Measurements from ENCODE around the gene THEM5. TPM values are rescaled to one million over a fixed set of nuclear protein-coding genes. Genes with fewer than 3 reads are reported as not detected.

Gene THEM5
- total and polyA plus RNA-seq, 2 experiments from 2014 or later: not detected

DNA sequence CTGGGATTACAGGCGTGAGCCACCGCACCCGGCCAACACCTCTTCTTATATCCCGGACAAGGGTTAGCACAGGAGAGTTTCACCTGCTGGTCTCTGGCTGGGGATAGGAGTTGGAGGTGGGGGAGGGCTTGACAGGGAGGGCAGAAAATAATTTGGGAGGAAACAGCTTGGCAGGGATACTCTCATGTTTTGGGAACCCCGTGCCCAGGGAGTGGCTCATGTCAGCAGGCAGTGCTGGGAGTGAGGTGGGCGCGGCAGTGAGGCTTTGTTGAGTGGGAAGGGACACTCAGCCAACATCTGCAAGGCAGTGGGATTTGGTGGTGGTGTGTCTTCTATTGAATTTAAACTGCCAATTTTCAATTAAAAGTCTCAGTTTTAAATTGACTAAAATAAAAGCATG lies 1.1 kb upstream of the THEM5 start:
- in situ Hi-C loops (cut with MboI): no loop called here
- 71 to 75% methylated on average over 7 of the region's 7 CpGs for WGBS, 2 experiments (ENCODE audit: low coverage in 1 of 2, low lambda C conversion rate in 2 of 2, missing lambda C conversion rate in 2 of 2)

GRCh38 chr1:151852733-151853132 lies 779 bp downstream of the THEM5 start:
- no peaks in the 10 kb centered on the region for H3K9me2 ChIP-seq (ENCODE audit: insufficient read depth)
- no peak overlapping the region for H3K4me3 ChIP-seq
- H3K9me3 ChIP-seq (ENCODE audit: low read depth): no peaks in the 10 kb centered on the region
- H3K79me2 ChIP-seq (ENCODE audit: insufficient read depth): no peaks in the 10 kb centered on the region
- 78 to 87% methylated on average over 4 of the region's 4 CpGs for WGBS, 2 experiments (ENCODE audit: low coverage in 1 of 2, low lambda C conversion rate in 2 of 2, missing lambda C conversion rate in 2 of 2)
- no peak for DNase-seq
- H4K20me1 ChIP-seq (ENCODE audit: insufficient read depth): no peaks in the 10 kb centered on the region
- in situ Hi-C loops (cut with MboI): no loop called here
- H3K4me2 ChIP-seq (ENCODE audit: unreplicated experiment): no peak overlapping the region
- H3K36me3 ChIP-seq (ENCODE audit: low read depth): no peaks in the 10 kb centered on the region
- no peak overlapping the region for H3K27ac ChIP-seq
- 0 out of 2 replicates have a peak, but pooled peaks cover 7% of the 10 kb centered on the region for H3F3A ChIP-seq (ENCODE audit: insufficient read depth)
- TF ChIP-seq EZH2phosphoT487 (IDR thresholded peaks at IDR 0.05; ENCODE audit: insufficient read depth, low read depth): no peak
- TF ChIP-seq EZH2 (IDR thresholded peaks at IDR 0.05; ENCODE audit: insufficient read depth, poor library complexity, severe bottlenecking): no peak
- no peak overlapping the region for H3K9ac ChIP-seq
- peaks cover 13% of the 10 kb centered on the region; the same call in 1 of the 2 replicates for H3K27me3 ChIP-seq (replicated peaks; ENCODE audit: insufficient read depth)
- H2AFZ ChIP-seq: no peak overlapping the region
- peaks cover 6% of the 10 kb centered on the region; the same call in 1 of the 2 replicates for H3K4me1 ChIP-seq (ENCODE audit: insufficient read depth)

More for the DNA sequence above, 1.1 kb upstream of the THEM5 start:
- H3K4me3 ChIP-seq: no peak overlapping the region
- peaks cover 13% of the 10 kb centered on the region; the same call in 1 of the 2 replicates for H3K27me3 ChIP-seq (replicated peaks; ENCODE audit: insufficient read depth)
- H4K20me1 ChIP-seq (ENCODE audit: insufficient read depth): no peaks in the 10 kb centered on the region
- H3K79me2 ChIP-seq (ENCODE audit: insufficient read depth): no peaks in the 10 kb centered on the region
- H3K9ac ChIP-seq: no peak overlapping the region
- no peak overlapping the region for H2AFZ ChIP-seq
- no peaks in the 10 kb centered on the region for H3K36me3 ChIP-seq (ENCODE audit: low read depth)
- H3F3A ChIP-seq (ENCODE audit: insufficient read depth): 0 out of 2 replicates have a peak, but pooled peaks cover 7% of the 10 kb centered on the region
- peaks cover 14% of the 10 kb centered on the region for H3K4me1 ChIP-seq (ENCODE audit: insufficient read depth)
- H3K27ac ChIP-seq: no peak overlapping the region
- no peaks in the 10 kb centered on the region for H3K9me3 ChIP-seq (ENCODE audit: low read depth)
- TF ChIP-seq EZH2 (IDR thresholded peaks at IDR 0.05; ENCODE audit: insufficient read depth, poor library complexity, severe bottlenecking): no peak
- no peak for TF ChIP-seq EZH2phosphoT487 (IDR thresholded peaks at IDR 0.05; ENCODE audit: insufficient read depth, low read depth)
- DNase-seq: no peak
- H3K4me2 ChIP-seq (ENCODE audit: unreplicated experiment): no peak overlapping the region
- no peaks in the 10 kb centered on the region for H3K9me2 ChIP-seq (ENCODE audit: insufficient read depth)

DNA sequence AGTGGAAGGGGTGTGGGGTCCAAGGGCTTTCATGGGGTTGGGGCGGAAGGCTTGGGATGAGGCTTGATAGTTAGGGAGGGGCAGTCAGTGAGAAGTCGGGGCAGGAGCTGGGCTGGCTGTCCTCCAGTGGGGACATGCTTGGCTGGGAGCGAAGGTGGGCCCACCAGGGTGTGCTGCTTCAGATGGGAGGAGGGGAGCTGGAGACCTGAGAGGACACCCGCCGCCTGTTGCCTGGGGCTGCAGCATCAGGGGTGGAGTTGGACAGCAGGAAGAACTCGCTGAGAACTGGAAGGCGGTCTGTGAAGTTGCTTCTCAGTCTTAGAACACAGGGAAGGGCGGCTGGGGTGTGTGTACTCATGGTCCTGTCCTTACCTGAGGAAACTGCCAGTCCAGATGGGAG lies 1.6 kb downstream of the THEM5 start:
- Histone ChIP-seq H3K4me3 (no peak overlapping the region), H3K36me3 (ENCODE audit: low read depth) (no peaks in the 10 kb centered on the region), H3K9ac (no peak overlapping the region), H3K27me3 (replicated peaks; ENCODE audit: insufficient read depth) (peaks cover 13% of the 10 kb centered on the region; the same call in 1 of the 2 replicates), H3K9me3 (ENCODE audit: low read depth) (no peaks in the 10 kb centered on the region), H3F3A (ENCODE audit: insufficient read depth) (0 out of 2 replicates have a peak, but pooled peaks cover 7% of the 10 kb centered on the region), H3K4me1 (ENCODE audit: insufficient read depth) (peaks cover 6% of the 10 kb centered on the region; the same call in 1 of the 2 replicates), H3K9me2 (ENCODE audit: insufficient read depth) (no peaks in the 10 kb centered on the region), H3K79me2 (ENCODE audit: insufficient read depth) (no peaks in the 10 kb centered on the region), H3K4me2 (ENCODE audit: unreplicated experiment) (no peak overlapping the region), H4K20me1 (ENCODE audit: insufficient read depth) (no peaks in the 10 kb centered on the region), H2AFZ (no peak overlapping the region), H3K27ac (no peak overlapping the region)
- no peak for TF ChIP-seq EZH2phosphoT487 (IDR thresholded peaks at IDR 0.05; ENCODE audit: insufficient read depth, low read depth)
- TF ChIP-seq EZH2 (IDR thresholded peaks at IDR 0.05; ENCODE audit: insufficient read depth, poor library complexity, severe bottlenecking): no peak
- 53% methylated on average over 8 of the region's 8 CpGs for WGBS, 2 experiments (ENCODE audit: low coverage in 1 of 2, low lambda C conversion rate in 2 of 2, missing lambda C conversion rate in 2 of 2)
- no peak for DNase-seq
- in situ Hi-C loops (cut with MboI): no loop called here

DNA sequence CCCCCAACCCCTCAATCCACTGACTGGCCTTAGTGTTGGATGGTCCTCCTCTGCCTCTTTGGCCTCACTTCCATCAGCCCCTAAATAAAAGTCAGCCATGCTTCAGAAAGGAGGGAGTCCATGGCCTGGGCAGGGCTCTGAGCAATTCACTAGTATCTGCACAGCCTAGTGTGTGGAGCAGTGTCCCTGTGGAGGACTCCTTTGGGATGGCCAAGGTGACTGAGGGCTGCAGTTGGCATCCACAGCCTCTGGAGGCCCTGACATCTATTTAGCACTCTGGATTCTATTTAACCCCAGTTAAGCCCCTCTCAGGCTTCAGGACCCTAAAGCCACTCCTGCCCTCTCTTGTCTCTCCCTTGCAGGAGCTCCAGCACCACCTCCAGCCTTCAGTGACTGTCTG lies 3.6 kb downstream of the THEM5 start:
- H4K20me1 ChIP-seq (ENCODE audit: insufficient read depth): no peaks in the 10 kb centered on the region
- H3K27ac ChIP-seq: no peak overlapping the region
- peaks cover 4% of the 10 kb centered on the region for H3K4me1 ChIP-seq (ENCODE audit: insufficient read depth)
- no peaks in the 10 kb centered on the region for H3K79me2 ChIP-seq (ENCODE audit: insufficient read depth)
- DNase-seq: no peak
- H3K4me3 ChIP-seq: no peak overlapping the region
- H3K27me3 ChIP-seq (replicated peaks; ENCODE audit: insufficient read depth): peaks cover 13% of the 10 kb centered on the region
- H3K4me2 ChIP-seq (ENCODE audit: unreplicated experiment): no peak overlapping the region
- no peaks in the 10 kb centered on the region for H3F3A ChIP-seq (ENCODE audit: insufficient read depth)
- no peaks in the 10 kb centered on the region for H3K9me2 ChIP-seq (ENCODE audit: insufficient read depth)
- TF ChIP-seq EZH2phosphoT487 (IDR thresholded peaks at IDR 0.05; ENCODE audit: insufficient read depth, low read depth): no peak
- TF ChIP-seq EZH2 (IDR thresholded peaks at IDR 0.05; ENCODE audit: insufficient read depth, poor library complexity, severe bottlenecking): no peak
- no peaks in the 10 kb centered on the region for H3K36me3 ChIP-seq (ENCODE audit: low read depth)
- in situ Hi-C loops (cut with MboI): no loop called here
- H2AFZ ChIP-seq: no peak overlapping the region
- H3K9ac ChIP-seq: no peak overlapping the region
- no peaks in the 10 kb centered on the region for H3K9me3 ChIP-seq (ENCODE audit: low read depth)

DNA sequence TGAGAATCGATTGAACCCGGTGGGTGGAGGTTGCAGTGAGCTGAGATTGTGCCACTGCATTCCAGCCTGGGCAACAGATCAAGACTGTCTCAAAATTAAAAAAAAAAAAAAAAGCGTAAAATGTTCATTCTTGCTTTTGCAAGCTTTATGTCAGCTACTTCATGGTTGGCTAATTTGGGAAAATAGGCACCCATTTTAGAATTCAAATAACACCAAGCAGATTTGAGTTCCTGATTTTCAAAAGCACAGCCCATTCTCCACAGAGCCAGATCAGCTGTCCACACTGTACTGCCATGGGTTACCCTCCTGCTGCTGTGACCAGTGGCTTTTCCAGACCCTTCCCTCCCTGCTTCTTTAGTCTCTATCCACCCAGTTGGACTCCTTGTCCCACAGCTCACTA lies 4.4 kb downstream of the THEM5 start:
- H3K79me2 ChIP-seq (ENCODE audit: insufficient read depth): no peaks in the 10 kb centered on the region
- no peak overlapping the region for H3K4me2 ChIP-seq (ENCODE audit: unreplicated experiment)
- no peak overlapping the region for H2AFZ ChIP-seq
- in situ Hi-C loops (cut with MboI): no loop called here
- H3K36me3 ChIP-seq (ENCODE audit: low read depth): no peaks in the 10 kb centered on the region
- no peaks in the 10 kb centered on the region for H4K20me1 ChIP-seq (ENCODE audit: insufficient read depth)
- peaks cover 13% of the 10 kb centered on the region for H3K27me3 ChIP-seq (replicated peaks; ENCODE audit: insufficient read depth)
- no peaks in the 10 kb centered on the region for H3K9me3 ChIP-seq (ENCODE audit: low read depth)
- no peak overlapping the region for H3K27ac ChIP-seq
- 4% methylated on average over 3 of the region's 3 CpGs for WGBS, 2 experiments (ENCODE audit: low coverage in 1 of 2, low lambda C conversion rate in 2 of 2, missing lambda C conversion rate in 2 of 2)
- TF ChIP-seq EZH2 (IDR thresholded peaks at IDR 0.05; ENCODE audit: insufficient read depth, poor library complexity, severe bottlenecking) (no peak), EZH2phosphoT487 (IDR thresholded peaks at IDR 0.05; ENCODE audit: insufficient read depth, low read depth) (no peak)
- no peak overlapping the region for H3K4me3 ChIP-seq
- DNase-seq: no peak
- peaks cover 4% of the 10 kb centered on the region for H3K4me1 ChIP-seq (ENCODE audit: insufficient read depth)
- no peak overlapping the region for H3K9ac ChIP-seq
- H3K9me2 ChIP-seq (ENCODE audit: insufficient read depth): no peaks in the 10 kb centered on the region
- H3F3A ChIP-seq (ENCODE audit: insufficient read depth): no peaks in the 10 kb centered on the region
